KBM-7 (cell line): ENCODE results near the gene CCDC170.

ENCODE experiments used
- DNase-seq: peaks from one replicate; pipeline ENCODE4 v3.0.0-alpha.2; 2015
- in situ Hi-C: fragments of 300-500 bp; cut with MboI; formaldehyde crosslinking; loops from 2 replicates; pipeline ENCODE4 v1.14.3; 2020; ENCODE audit warnings: low sequenced_read_pairs, low pct_unique_long_range_greater_than_20kb, mixed read lengths

Gene CCDC170

DNA sequence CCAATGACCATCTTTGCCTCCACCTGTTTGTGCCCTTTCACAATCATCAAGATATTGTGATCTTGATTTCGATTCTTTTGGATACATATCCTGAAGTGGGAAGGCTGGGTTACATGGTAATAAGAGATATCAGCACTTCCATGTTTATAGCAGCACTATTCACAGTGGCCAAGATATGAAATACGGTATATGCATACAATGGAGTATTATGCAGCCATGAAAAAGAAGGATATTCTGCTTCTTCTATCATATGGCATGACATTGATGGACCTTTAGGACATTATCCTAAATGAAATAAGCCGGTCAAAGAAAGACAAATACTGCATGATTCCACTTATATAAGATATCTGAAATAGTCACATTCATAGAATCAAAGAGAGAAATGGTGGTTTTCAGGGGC, 144.0 kb downstream of the CCDC170 start:
- DNase-seq, result no peak
- in situ Hi-C loops, result no loop called here

DNA sequence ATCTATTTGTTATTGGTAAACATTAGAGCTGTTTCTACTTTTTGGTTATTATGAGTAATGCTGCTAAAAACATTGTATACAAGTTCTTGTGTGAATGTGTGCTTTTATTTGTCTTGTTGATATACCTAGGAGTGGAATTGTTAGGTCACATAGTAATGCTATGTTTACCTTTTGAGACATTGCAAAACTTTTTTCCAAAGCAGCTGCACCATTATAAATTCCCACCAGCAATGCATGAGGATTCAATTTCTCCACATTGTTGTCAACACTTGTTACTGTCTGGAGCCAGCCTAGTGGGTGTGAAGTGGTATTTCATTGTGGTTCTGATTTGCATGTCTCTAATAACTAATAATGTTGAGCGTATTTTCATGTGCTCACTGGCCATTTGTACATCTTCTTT, 145.9 kb downstream of the CCDC170 start:
- no peak for DNase-seq
- in situ Hi-C loops, result no loop called here

DNA sequence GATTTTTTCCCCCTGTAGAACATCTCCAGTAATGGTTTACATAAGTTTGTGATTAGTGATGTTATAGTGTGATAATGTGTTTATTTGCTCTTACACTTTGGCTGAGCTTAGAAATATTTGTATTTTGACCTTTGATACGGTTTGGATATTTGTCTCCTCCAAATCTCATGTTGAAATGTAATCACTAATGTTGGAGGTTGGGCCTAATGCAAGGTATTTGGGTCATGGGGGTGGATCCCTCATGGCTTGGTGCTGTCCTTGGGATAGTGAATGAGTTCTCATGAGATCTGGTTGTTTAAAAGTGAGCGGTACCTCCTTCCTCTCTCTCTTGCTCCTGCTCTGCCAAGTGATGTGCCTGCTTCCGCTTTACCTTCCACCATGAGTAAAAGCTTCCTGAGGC, 147.2 kb downstream of the CCDC170 start:
- in situ Hi-C loops, result no loop called here
- DNase-seq, result no peak

DNA sequence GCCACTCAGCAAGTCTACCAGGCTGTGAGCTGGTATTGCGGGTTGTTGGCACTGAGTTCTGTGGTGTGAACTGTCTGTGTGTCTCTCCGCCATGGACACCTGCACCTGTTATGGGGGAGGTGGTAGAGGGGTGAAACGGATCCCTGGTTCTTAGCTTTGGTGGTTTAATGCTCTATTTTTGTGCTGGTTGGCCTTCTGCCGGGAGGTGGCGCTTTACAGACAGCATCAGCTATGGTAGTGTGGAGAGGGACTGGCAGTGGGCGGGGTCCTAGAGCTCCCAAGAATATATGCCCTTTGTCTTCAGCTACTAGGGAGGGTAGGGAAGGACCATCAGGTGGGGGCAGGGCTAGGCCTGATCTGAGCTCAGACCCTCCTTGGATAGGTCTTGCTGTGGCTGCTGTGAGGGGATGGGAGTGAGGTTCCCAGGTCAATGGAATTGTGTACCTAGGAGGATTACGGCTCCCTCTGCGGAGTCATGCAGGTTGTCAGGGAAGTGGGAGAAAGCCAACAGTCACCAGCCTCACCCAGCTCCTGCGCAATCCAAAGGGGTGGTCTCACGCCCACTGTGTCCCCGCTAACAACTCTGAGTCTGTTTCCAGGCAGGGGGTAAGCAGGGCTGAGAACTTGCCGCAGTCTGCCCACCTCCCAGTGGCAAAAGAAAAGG, 154.3 kb downstream of the CCDC170 start:
- in situ Hi-C loops, result no loop called here
- peak; percentile 24 for DNase-seq

DNA sequence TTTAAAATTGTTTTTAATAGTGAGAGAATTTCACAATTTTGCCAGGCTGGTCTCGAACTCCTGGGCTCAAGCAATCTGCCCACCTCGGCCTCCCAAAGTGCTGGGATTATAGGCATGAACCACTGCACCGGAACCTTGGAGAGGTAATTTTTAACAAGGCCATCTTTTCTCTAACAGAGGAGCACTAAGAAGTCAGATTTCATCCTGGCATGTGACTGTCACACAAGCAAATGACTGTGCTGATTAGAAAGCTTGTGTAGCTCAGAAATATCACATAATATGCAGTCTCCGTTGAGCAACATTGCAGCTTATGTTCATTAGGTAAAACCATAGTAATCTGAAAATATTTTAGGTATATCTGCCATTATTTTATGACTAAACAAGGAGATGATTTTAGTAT, 156.0 kb downstream of the CCDC170 start:
- no peak for DNase-seq
- in situ Hi-C loops, result no loop called here

DNA sequence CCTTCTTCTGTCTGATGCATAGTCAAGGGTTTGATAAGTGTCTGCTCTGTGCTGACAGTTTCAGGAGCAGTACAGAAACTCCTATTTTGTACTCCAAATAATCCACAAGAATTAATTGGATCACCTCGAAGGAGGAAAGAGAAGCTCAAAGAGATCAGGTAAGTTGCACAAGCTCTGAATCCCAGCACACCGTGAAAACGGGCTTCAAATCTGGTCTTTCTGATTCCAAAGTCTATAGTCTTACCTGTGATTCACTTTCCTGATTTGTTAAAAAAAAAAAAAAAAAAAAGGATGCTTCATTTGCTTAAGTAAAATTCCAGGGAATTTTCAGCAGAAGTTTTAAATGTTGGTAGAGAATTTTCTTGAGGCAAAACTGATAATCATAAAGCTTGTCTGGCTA, 157.8 kb downstream of the CCDC170 start:
- DNase-seq, result no peak
- in situ Hi-C loops, result no loop called here

DNA sequence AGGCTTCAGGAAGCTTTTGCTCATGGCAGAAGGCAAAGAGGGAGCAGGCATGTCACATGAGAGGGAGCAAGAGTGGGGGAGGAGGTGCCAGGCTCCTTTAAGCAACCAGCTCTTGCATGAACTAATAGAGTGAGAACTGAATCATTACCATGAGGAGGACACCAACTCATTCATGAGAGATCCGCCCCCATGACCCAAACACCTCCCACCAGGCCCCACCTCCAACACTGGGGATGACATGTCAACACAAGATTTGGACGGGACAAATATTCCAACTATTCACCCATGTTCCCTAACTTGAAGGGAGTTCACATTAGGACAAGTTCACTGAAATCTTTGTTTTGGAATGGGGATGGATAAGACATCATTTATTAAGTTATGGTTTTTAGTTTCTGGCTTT, 158.5 kb downstream of the CCDC170 start:
- no peak for DNase-seq
- in situ Hi-C loops, result no loop called here

DNA sequence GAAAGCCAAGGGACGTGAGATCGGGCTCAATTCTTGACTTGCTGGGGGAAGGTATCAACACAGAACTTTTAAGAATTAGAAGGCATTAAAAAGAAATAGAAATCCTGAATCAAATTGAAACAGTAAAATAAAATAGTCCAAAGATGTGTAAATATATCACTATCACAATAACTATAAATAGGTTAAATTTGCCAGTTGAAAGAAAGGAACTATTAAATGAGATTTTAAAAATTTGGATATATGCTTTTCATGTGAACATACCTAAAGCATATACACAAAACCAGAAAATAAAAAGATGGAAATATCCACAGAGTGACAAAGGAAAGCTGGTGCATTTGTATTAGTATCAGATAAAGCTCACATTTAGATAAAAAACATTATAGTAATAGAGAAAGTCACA, 161.3 kb downstream of the CCDC170 start:
- in situ Hi-C loops, result no loop called here
- DNase-seq, result no peak

DNA sequence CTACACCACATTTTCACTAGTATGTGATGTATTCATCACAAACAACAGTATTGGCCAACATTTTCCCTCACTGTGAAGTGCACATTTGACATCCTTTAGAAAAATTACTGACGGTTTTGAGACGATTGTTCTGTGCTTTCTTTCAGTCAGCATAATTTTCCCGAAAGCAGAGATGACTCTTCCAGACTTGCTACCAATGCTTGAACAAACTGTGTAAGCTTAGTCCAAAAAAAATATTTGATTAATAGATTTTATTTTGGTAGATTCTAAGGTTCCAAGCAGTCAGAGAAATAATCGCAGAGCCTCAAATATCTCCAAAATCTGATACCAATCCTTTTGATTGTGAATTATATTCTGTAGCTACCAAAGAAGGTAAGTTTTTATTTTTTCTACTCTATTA, 162.6 kb downstream of the CCDC170 start:
- DNase-seq, result no peak
- in situ Hi-C loops, result no loop called here

DNA sequence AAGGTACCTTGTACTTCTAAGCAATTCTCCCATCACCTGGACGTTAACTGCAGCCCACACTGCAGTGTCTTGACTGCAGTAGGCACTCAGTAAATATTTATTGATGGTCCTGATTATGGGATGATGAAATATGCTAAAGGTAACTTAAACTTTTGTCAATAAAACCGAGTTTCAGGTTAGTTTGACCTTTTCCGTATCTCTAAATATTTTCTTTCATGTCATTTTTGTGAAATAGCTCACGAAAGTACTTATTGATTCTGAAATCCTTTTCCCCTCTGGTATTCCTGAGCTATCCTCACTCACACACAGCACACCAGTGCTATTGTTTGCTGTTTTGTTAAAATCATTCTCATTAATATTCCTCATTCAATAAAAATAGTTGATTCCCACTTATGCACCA, 164.3 kb downstream of the CCDC170 start:
- DNase-seq, result no peak
- in situ Hi-C loops, result no loop called here

DNA sequence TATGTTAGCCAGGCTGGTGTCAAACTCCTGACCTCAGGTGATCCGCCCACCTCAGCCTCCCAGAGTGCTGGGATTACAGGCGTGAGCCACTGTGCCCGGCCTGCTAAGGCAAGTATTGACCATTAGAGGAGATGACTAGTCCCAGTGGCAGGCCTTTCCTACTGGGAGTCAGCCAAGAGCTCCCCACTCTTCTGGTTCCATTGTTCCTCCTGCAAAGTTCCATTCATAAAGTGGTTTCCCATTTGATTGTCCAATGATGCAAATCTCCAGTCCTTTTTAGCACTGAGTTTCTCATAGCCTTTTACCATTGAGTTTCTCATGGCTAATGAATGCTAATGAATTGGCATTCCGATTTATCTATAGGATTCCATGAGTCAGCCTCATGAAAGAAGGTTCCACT, 165.4 kb downstream of the CCDC170 start:
- no peak for DNase-seq
- in situ Hi-C loops, result no loop called here

DNA sequence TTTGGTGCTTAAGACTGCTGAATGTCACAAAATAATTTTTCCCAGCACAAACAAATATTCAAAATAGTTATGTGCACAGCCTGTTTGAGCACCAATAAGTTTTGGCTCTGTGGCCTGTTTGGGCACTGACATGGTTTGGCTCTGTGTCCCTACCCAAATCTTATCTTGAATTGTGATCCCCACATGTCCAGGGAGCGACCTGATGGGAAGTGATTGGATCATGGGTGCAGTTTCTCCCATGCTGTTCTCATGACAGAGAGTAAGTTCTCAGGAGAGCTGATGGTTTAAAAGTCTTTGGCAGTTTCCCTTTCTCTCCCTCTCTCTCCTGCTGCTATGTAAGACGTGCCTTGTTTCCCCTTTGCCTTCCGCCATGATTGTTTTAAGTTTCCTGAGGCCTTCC, 167.7 kb downstream of the CCDC170 start:
- in situ Hi-C loops, result no loop called here
- DNase-seq, result no peak

DNA sequence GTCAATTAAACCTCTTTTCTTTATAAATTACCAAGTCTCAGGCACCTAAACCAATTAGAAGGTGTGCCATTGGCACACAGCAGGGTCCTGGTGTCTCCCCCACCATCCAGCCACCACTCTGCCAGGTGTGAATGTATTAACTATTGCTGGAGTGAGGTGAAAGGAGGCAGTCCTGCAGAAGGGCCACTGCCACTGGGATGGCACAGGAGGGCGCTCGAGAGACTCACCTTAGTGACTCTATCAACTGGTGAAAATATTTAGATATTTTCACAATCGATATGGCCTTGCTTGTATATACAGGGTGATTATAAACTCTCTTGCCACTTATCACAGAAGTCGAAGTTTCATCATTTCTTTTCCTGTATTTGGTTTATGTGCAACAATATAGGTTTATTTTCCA, 168.1 kb downstream of the CCDC170 start:
- DNase-seq, result no peak
- in situ Hi-C loops, result no loop called here

DNA sequence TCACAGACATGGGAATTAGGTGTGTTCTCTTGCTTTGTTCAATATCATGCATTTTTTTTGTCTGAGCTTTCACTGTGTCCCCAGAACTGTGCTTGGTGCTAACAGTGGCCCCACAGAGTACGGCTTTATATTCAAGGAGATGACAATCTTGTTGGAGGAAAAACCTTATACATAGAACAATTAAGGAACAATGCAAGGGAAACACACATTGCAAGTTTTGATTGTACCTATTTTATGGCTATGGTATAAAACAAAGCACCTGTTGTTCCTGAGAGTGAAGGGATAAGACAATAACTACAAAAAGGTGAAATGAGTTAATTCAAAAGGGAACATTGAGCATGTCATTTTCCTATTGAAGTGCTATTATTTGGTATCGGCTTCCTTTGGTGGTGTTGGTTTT, 169.7 kb downstream of the CCDC170 start:
- no peak for DNase-seq
- in situ Hi-C loops, result no loop called here

DNA sequence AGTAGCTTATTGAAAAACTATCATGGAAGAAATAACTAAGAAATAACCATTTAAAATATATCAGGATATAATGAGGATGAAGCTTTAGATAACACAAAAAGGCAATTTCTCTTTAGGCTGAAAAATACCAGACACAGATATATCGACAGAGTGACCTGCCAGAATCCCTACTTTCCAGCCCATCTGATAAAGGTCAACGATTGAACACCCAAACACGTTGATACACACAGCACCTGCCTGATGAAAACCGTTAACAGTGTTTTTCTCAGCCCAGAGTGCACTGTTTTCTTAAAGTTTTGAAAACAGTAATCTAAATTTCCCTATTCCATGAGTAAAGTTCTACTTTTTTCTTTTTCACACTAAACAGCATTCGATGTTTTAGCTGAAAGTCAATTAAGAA, 170.6 kb downstream of the CCDC170 start:
- in situ Hi-C loops, result no loop called here
- no peak for DNase-seq

DNA sequence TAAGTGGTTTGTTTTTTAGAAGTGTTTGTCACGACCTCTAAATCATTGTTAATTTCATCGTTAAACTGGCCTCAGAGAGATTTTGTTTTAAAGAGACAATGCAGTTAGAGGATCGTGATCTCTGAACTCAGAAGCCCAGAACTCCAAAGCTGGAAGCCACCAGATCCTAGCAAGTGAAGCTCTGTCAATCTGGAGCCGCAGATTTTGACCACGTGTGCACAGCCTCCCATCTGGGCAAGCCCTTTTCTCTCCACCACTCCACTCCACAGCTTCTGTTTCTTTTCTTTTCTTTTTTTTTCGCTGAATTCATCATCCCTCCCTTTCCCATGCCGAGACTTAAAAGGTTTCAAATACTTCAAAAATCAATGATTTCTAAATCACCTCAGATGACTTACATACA, 171.5 kb downstream of the CCDC170 start:
- no peak for DNase-seq
- in situ Hi-C loops, result no loop called here

DNA sequence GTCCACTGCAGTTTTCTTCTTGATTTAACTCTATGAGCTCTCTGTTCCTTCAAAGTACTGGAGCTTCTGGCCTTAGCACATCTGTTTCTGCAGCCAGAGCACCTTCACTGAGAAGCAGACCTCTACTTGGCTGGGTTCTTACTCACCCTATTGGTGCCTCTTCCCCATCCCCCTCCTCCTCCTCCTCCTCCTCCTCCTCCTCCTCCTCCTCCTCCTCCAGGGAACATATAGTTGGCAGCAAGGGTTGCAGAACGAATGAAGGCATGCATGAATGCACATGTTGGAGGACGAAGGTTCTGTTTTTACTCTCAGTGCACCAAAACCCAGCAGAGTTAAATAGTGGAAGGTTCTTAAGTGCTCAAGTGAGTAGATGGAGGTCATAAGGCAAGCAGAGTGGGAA, 172.7 kb downstream of the CCDC170 start:
- no peak for DNase-seq
- in situ Hi-C loops, result no loop called here

DNA sequence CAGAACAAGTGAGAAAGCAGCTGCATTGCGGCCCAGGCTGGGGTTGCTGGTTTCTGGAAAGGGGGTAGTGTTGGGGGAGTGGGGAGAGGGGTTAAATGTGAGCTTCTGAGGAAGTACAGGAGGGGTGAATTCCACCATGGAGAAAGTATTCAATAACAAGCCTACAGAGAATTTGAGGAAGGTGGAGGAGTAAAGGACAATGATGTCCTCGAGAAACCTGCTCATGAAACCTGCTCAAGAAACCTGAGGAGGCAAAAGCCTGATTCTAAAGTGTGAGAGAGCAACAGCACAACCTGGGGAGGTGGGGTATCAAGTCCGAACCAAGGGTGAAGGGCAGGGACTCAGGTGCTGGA, 175.4 kb downstream of the CCDC170 start:
- DNase-seq, result no peak
- in situ Hi-C loops, result no loop called here

DNA sequence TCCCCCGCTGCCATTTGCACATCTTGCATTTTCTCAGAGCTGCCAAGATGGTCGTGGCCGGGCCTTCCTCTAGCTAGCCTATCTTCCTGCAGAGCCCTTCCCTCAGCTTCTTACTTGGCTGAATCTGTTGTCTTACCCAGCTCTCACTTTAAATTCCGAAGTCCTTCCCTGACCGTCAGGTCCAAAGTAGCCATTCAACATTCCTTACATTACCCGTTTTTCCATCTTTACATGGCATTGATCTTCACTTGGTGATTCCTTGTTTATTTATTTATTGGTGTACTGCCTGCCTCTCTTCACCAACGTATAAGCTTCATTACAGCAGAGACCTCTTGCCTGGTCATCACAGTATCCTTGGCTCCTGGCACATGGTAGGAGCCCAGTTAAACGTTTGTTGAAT, 176.3 kb downstream of the CCDC170 start:
- in situ Hi-C loops, result no loop called here

More for the DNA sequence above, 176.3 kb downstream of the CCDC170 start:
- DNase-seq, result no peak
